ENCODE measurements around the gene CAPG. TPM values are rescaled to one million over a fixed set of nuclear protein-coding genes. Genes with fewer than 3 reads are reported as not detected.
A peak's percentile ranks its signal among the peaks of the same experiment; 100 is the strongest.

The CAPG gene
- total RNA-seq, 3 donors from 2014 or later, result 9.1 to 10.9 (median 9.5) TPM

- H3K36me3 Mint-ChIP-seq (ENCODE audit: insufficient read depth), result no peaks in the 10 kb centered on the region
- peaks cover 17% of the 10 kb centered on the region for H3K4me1 Mint-ChIP-seq (ENCODE audit: low read depth)
- ATAC-seq (no peak), DNase-seq (no peak)
- no peaks in the 10 kb centered on the region for H3K27me3 Mint-ChIP-seq (ENCODE audit: low read depth)
- H3K9me3 Mint-ChIP-seq, result no peaks in the 10 kb centered on the region
- H3K4me3 Mint-ChIP-seq, result no peak overlapping the region
Observed at GRCh38 chr2:85434696-85435095, 24.5 kb upstream of the CAPG start.

GRCh38 chr2:85433511-85434089 lies 23.4 kb upstream of the CAPG start:
- DNase-seq (no peak), ATAC-seq (no peak)
- Mint-ChIP-seq H3K27me3 (ENCODE audit: low read depth) (no peaks in the 10 kb centered on the region), H3K36me3 (ENCODE audit: insufficient read depth) (no peaks in the 10 kb centered on the region), H3K4me1 (ENCODE audit: low read depth) (peaks cover 8% of the 10 kb centered on the region), H3K4me3 (no peak overlapping the region), H3K9me3 (no peaks in the 10 kb centered on the region)

DNA sequence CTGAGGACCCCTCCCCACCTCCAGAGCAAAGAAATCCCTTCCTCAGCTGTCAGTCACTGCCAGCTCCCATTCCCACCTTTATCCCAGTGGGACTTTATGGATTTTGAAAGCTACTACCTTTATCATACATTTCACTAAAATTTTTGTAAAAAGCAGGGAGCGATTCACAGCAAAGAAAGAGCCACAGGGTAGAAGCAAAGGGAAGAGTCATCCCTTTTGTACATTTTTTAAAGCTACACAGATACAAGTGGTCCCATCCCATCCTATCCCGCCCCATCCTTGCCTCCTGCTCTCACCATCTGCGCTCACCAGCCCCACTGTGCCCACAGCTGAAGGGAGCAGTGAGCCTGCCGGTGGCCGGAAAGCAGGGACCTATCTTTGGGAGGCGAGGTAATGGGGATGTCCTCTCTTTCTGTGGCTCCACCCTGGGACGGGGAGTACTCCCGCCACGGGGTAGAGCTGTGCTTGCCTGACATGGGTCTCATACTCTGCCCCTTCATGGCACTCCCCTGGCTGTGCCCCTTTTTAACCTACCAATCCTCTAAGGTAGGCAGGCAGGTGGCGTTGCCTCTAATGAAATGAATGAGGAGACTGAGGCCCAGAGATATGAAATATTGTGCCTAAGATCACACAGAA lies 21.5 kb upstream of the CAPG start:
- Mint-ChIP-seq H3K9me3 (no peaks in the 10 kb centered on the region), H3K27me3 (ENCODE audit: low read depth) (no peaks in the 10 kb centered on the region), H3K4me1 (ENCODE audit: low read depth) (peaks cover 1% of the 10 kb centered on the region), H3K4me3 (no peak overlapping the region), H3K36me3 (ENCODE audit: insufficient read depth) (no peaks in the 10 kb centered on the region)
- no peak for ATAC-seq
- DNase-seq, result no peak

- DNase-seq, result no peak
- no peaks in the 10 kb centered on the region for H3K9me3 Mint-ChIP-seq
- H3K4me3 Mint-ChIP-seq, result no peak overlapping the region
- no peaks in the 10 kb centered on the region for H3K27me3 Mint-ChIP-seq (ENCODE audit: low read depth)
- H3K36me3 Mint-ChIP-seq (ENCODE audit: insufficient read depth), result no peaks in the 10 kb centered on the region
- peaks cover 1% of the 10 kb centered on the region for H3K4me1 Mint-ChIP-seq (ENCODE audit: low read depth)
- ATAC-seq, result no peak
Observed at GRCh38 chr2:85430752-85431569, 20.8 kb upstream of the CAPG start.

GRCh38 chr2:85429924-85430289 lies 19.7 kb upstream of the CAPG start:
- H3K36me3 Mint-ChIP-seq (ENCODE audit: insufficient read depth), result no peaks in the 10 kb centered on the region
- H3K27me3 Mint-ChIP-seq (ENCODE audit: low read depth), result no peaks in the 10 kb centered on the region
- H3K4me3 Mint-ChIP-seq, result no peak overlapping the region
- DNase-seq (no peak), ATAC-seq (no peak)
- H3K9me3 Mint-ChIP-seq, result no peaks in the 10 kb centered on the region
- H3K4me1 Mint-ChIP-seq (ENCODE audit: low read depth), result no peaks in the 10 kb centered on the region

DNA sequence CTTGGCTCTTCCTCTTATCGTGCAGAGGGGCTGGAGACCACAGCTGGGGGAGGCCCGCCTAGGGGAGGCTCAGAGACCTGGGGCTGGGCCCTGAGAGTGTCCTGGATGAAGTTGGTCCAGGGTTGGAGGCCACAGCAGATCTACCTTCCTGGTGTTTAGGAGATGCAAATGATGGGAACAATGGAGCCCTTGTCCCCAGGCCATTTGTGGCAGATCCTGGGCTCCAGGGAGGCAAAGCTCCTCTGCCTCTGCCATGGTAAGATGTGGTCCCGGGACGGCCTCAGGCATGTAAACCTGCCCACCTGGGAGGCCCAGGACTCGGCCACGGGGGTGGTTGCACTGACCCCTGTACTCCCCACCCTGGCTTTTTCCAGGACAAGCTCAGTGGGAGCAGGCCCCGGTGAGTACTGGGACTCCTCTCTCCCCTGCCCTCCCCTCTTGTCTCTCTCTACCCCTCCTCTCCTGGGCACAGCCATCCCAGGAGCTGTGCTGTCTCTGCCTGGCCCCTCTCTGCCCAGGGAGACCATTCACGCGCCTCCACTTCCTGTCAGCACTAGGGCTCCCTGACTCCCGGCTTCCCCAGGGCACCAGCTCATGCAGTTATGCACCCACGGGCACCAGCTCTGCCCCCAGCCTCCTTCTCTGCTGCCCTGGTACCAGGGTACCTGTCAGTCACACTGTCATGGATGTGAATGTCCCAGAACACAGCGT lies 19.2 kb upstream of the CAPG start:
- Mint-ChIP-seq H3K36me3 (ENCODE audit: insufficient read depth) (no peaks in the 10 kb centered on the region), H3K27me3 (ENCODE audit: low read depth) (no peaks in the 10 kb centered on the region), H3K4me3 (no peak overlapping the region), H3K9me3 (no peaks in the 10 kb centered on the region), H3K4me1 (ENCODE audit: low read depth) (no peaks in the 10 kb centered on the region)
- ATAC-seq (peak; percentile 11 to 20), DNase-seq (no peak)

DNA sequence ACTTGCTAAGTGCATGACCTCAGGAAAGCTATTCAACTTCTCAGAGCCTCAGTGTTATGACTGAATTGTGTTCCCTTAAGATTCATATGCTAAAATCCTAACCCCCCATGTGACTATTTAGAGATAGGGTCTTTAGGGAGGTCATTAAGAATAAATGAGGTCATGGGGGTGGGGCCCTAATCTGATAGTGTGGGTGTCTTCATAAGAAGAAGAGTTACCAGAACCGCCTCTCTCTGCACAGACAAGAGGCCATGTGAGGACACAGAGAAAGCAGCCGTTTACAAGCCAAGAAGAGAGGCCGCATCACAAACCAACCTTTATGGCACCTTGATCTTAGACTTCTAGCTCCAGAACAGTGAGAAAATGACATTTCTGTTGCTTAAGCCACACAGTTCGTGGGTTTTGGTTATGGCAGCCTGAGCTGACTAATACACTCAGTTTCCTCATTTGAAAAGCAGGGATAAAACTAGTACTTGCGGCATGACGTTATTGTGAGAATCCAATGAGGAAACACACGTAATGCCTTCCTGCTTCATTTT lies 18.2 kb upstream of the CAPG start:
- no peaks in the 10 kb centered on the region for H3K9me3 Mint-ChIP-seq

GRCh38 chr2:85427300-85427835 lies 17.2 kb upstream of the CAPG start:
- H3K4me3 Mint-ChIP-seq, result no peak overlapping the region
- H3K4me1 Mint-ChIP-seq (ENCODE audit: low read depth), result no peaks in the 10 kb centered on the region
- no peak for ATAC-seq
- no peaks in the 10 kb centered on the region for H3K36me3 Mint-ChIP-seq (ENCODE audit: insufficient read depth)
- H3K9me3 Mint-ChIP-seq, result no peaks in the 10 kb centered on the region
- DNase-seq, result no peak
- no peaks in the 10 kb centered on the region for H3K27me3 Mint-ChIP-seq (ENCODE audit: low read depth)

More for the DNA sequence above, 18.2 kb upstream of the CAPG start:
- no peak overlapping the region for H3K4me3 Mint-ChIP-seq
- no peak for DNase-seq
- no peaks in the 10 kb centered on the region for H3K36me3 Mint-ChIP-seq (ENCODE audit: insufficient read depth)
- no peak for ATAC-seq
- no peaks in the 10 kb centered on the region for H3K4me1 Mint-ChIP-seq (ENCODE audit: low read depth)
- H3K27me3 Mint-ChIP-seq (ENCODE audit: low read depth), result no peaks in the 10 kb centered on the region

- ATAC-seq (no peak), DNase-seq (no peak)
- Mint-ChIP-seq H3K27me3 (ENCODE audit: low read depth) (no peaks in the 10 kb centered on the region), H3K4me3 (no peak overlapping the region), H3K4me1 (ENCODE audit: low read depth) (peaks cover 4% of the 10 kb centered on the region), H3K36me3 (ENCODE audit: insufficient read depth) (no peaks in the 10 kb centered on the region), H3K9me3 (no peaks in the 10 kb centered on the region)
Observed at GRCh38 chr2:85425588-85425987, 15.4 kb upstream of the CAPG start.

GRCh38 chr2:85423525-85423924 lies 13.4 kb upstream of the CAPG start:
- Mint-ChIP-seq H3K4me1 (ENCODE audit: low read depth) (peaks cover 17% of the 10 kb centered on the region), H3K36me3 (ENCODE audit: insufficient read depth) (no peaks in the 10 kb centered on the region), H3K4me3 (no peak overlapping the region), H3K9me3 (no peaks in the 10 kb centered on the region), H3K27me3 (ENCODE audit: low read depth) (no peaks in the 10 kb centered on the region)
- DNase-seq (no peak), ATAC-seq (no peak)

GRCh38 chr2:85422072-85422457 lies 11.9 kb upstream of the CAPG start:
- ATAC-seq (no peak), DNase-seq (no peak)
- Mint-ChIP-seq H3K36me3 (ENCODE audit: insufficient read depth) (no peaks in the 10 kb centered on the region), H3K4me3 (no peak overlapping the region), H3K4me1 (ENCODE audit: low read depth) (peaks cover 22% of the 10 kb centered on the region), H3K27me3 (ENCODE audit: low read depth) (no peaks in the 10 kb centered on the region), H3K9me3 (no peaks in the 10 kb centered on the region)

- Mint-ChIP-seq H3K4me1 (ENCODE audit: low read depth) (peaks cover 22% of the 10 kb centered on the region), H3K27me3 (ENCODE audit: low read depth) (no peaks in the 10 kb centered on the region), H3K36me3 (ENCODE audit: insufficient read depth) (no peaks in the 10 kb centered on the region), H3K9me3 (no peaks in the 10 kb centered on the region), H3K4me3 (no peak overlapping the region)
- no peak for ATAC-seq
- DNase-seq, result no peak
Observed at GRCh38 chr2:85421260-85422071, 11.3 kb upstream of the CAPG start.

DNA sequence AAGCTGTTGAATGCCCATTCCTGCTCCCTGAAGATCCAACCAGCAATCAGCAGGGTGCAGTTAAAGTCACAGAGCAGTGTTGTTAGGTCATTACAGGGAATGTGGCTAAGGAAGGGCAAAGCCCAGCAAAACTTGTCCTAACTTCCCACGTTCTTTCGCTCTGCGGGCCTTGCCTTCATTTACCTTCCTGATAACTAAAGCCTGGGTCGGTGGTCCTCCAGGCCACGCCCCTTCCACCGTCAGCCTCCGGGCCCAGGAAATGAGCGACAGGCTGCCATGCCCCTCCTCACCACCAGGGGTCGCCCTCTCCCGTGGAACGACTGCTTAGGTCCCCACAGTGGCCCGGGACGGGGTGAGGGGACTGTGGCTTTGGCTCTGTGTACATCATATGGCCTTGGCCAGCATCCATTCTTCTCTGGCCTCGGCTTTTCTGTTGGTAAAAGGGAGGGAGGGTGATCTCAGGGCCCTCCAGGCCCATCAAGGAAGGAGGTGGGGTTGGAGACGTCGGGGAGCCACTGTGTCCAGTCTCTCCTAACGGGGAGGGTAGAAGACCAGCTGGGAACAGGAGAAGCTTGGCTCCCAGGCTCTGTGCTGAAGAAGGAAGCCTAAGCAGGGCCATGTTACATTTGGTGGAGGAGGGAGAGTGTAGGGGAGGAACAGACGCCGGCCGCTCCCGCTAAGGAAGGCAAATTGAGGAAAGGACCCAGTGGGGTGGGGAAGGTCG lies 10.5 kb upstream of the CAPG start:
- H3K27me3 Mint-ChIP-seq (ENCODE audit: low read depth), result no peaks in the 10 kb centered on the region
- H3K36me3 Mint-ChIP-seq (ENCODE audit: insufficient read depth), result no peaks in the 10 kb centered on the region
- peak overlapping the region; percentile 64 for H3K4me3 Mint-ChIP-seq
- peak; percentile 90 for DNase-seq
- peak; percentile 62 to 68 for ATAC-seq
- peaks cover 22% of the 10 kb centered on the region for H3K4me1 Mint-ChIP-seq (ENCODE audit: low read depth)
- H3K9me3 Mint-ChIP-seq, result no peaks in the 10 kb centered on the region

Data from activated T-cell treated with anti-CD3 and anti-CD28 coated beads, Interleukin-2, amount 50 U/mL, for 4 hours (primary cell).